ENCODE measurements around the gene ADCY4. TPM values are rescaled to one million over a fixed set of nuclear protein-coding genes. Genes with fewer than 3 reads are reported as not detected.

The ADCY4 gene
- total and polyA plus RNA-seq, 2 of the 13 experiments (the other 11 are each of a cell fraction or from before 2014, with no cell fraction given), result 0.03 TPM; not detected in 1

DNA sequence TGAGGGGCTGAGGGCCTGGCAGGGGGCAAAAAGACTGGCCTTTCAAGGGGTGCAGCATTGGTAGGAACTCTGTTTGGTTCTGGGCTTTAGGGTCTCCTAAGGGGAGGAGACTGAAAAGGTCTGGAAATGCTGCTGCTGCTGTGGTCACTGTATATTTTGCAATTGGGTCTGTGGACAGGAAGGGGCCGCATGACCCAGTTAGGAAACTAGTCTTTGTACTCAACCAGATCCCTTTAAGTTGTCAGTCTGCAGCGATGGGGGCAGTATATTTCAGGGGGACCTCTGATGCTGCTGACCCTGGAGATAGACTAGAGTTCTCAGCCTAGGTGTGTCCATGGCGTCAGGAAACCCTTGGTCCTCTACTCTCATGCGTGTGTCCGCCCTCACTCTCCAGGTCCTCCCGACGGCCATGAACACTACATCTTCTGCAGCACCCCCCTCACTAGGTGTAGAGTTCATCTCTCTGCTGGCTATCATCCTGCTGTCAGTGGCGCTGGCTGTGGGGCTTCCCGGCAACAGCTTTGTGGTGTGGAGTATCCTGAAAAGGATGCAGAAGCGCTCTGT is 19.5 kb downstream of the ADCY4 start (continued):
- TF ChIP-seq HNF1B (CRISPR knock-in tag; IDR thresholded peaks at IDR 0.05), result peak; percentile 50
- 0 out of 2 replicates have a peak, but pooled peaks have one; percentile 28 for TF ChIP-seq NCOR1 (IDR thresholded peaks at IDR 0.05; ENCODE audit: borderline replicate concordance, low read length)
- TF ChIP-seq ZFP37 (CRISPR knock-in tag; IDR thresholded peaks at IDR 0.05; ENCODE audit: borderline replicate concordance), result peak; percentile 63; the same call in 1 of the 2 replicates
- TF ChIP-seq ZEB1 (IDR thresholded peaks at IDR 0.05; ENCODE audit: insufficient replicate concordance, low read depth), result no peak
- TF ChIP-seq KDM6A (CRISPR knock-in tag; IDR thresholded peaks at IDR 0.05; ENCODE audit: low read depth), result 0 out of 2 replicates have a peak, but pooled peaks have one; percentile 13
- no peak for TF ChIP-seq ZBTB1 (CRISPR knock-in tag; IDR thresholded peaks at IDR 0.05; ENCODE audit: borderline replicate concordance)
- TF ChIP-seq ZNF430 (CRISPR knock-in tag; IDR thresholded peaks at IDR 0.05), result peak; percentile 95
- TF ChIP-seq ZNF670 (CRISPR knock-in tag; IDR thresholded peaks at IDR 0.05; ENCODE audit: borderline replicate concordance), result no peak
- TF ChIP-seq, protein P1, sequence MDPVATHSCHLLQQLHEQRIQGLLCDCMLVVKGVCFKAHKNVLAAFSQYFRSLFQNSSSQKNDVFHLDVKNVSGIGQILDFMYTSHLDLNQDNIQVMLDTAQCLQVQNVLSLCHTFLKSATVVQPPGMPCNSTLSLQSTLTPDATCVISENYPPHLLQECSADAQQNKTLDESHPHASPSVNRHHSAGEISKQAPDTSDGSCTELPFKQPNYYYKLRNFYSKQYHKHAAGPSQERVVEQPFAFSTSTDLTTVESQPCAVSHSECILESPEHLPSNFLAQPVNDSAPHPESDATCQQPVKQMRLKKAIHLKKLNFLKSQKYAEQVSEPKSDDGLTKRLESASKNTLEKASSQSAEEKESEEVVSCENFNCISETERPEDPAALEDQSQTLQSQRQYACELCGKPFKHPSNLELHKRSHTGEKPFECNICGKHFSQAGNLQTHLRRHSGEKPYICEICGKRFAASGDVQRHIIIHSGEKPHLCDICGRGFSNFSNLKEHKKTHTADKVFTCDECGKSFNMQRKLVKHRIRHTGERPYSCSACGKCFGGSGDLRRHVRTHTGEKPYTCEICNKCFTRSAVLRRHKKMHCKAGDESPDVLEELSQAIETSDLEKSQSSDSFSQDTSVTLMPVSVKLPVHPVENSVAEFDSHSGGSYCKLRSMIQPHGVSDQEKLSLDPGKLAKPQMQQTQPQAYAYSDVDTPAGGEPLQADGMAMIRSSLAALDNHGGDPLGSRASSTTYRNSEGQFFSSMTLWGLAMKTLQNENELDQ (CRISPR knock-in tag; IDR thresholded peaks at IDR 0.05; ENCODE audit: borderline replicate concordance), result peak; percentile 12; the same call in 1 of the 2 replicates
- peak; percentile 15; the same call in 1 of the 2 replicates for TF ChIP-seq RARA (CRISPR knock-in tag; IDR thresholded peaks at IDR 0.05)
- TF ChIP-seq SMYD3 (CRISPR knock-in tag; IDR thresholded peaks at IDR 0.05), result 0 out of 2 replicates have a peak, but pooled peaks have one; percentile 14
- TF ChIP-seq SP4 (CRISPR knock-in tag; IDR thresholded peaks at IDR 0.05), result 0 out of 2 replicates have a peak, but pooled peaks have one; percentile 19
- TF ChIP-seq CEBPB (IDR thresholded peaks at IDR 0.05; ENCODE audit: borderline replicate concordance, low read depth, low read length), result peak; percentile 63; the same call in 1 of the 2 replicates
- no peak for TF ChIP-seq ZNF616 (CRISPR knock-in tag; IDR thresholded peaks at IDR 0.05; ENCODE audit: low read depth)
- no peak for TF ChIP-seq AGO1 (IDR thresholded peaks at IDR 0.05; ENCODE audit: low read depth, low read length, poor library complexity, severe bottlenecking)
- no peak for TF ChIP-seq ZNF570 (CRISPR knock-in tag; IDR thresholded peaks at IDR 0.05; ENCODE audit: borderline replicate concordance)
- TF ChIP-seq ZNF326 (CRISPR knock-in tag; IDR thresholded peaks at IDR 0.05; ENCODE audit: borderline replicate concordance), result peak; percentile 82; the same call in 1 of the 2 replicates
- TF ChIP-seq THYN1 (CRISPR knock-in tag; IDR thresholded peaks at IDR 0.05; ENCODE audit: borderline replicate concordance, low read depth), result peak; percentile 91; the same call in 1 of the 2 replicates
- peak; percentile 3; the same call in 1 of the 2 replicates for TF ChIP-seq SAP130 (CRISPR knock-in tag; IDR thresholded peaks at IDR 0.05; ENCODE audit: low read depth)
- TF ChIP-seq HNRNPH1 (optimal IDR thresholded peaks at IDR 0.05; ENCODE audit: low read depth, low read length), result peak; percentile 10
- TF ChIP-seq LBX2 (CRISPR knock-in tag; IDR thresholded peaks at IDR 0.05; ENCODE audit: borderline replicate concordance), result no peak
- 0 out of 2 replicates have a peak, but pooled peaks have one; percentile 45 for TF ChIP-seq ZNF136 (CRISPR knock-in tag; IDR thresholded peaks at IDR 0.05; ENCODE audit: low read depth)
- peak; percentile 66; the same call in 1 of the 2 replicates for TF ChIP-seq MEIS1 (CRISPR knock-in tag; IDR thresholded peaks at IDR 0.05; ENCODE audit: borderline replicate concordance)

Measured in HepG2 (cell line).